Lower lobe of right lung (tissue), 2 donors: Measurements from ENCODE around the gene INSC. TPM values are rescaled to one million over a fixed set of nuclear protein-coding genes. Genes with fewer than 3 reads are reported as not detected.

ENCODE experiments used
- ATAC-seq, 2 donors: fragments of 200-7000 bp; cut with Tn5 transposase; one replicate each; pipeline ENCODE4 v1.9.1; 2020 to 2022; ENCODE audit warnings: mild to moderate bottlenecking in 2 of 2, moderate library complexity in 2 of 2
- DNase-seq: peaks from one replicate; pipeline ENCODE4 v3.0.0-alpha.2; 2020
- H3K27ac ChIP-seq: fragments of 200-600 bp; one replicate; pipeline ENCODE4 v1.8.0; 2022
- H3K27me3 ChIP-seq: fragments of 200-600 bp; one replicate; pipeline ENCODE4 v1.8.0; 2022; ENCODE audit warnings: low read depth
- H3K36me3 ChIP-seq: fragments of 200-600 bp; one replicate; pipeline ENCODE4 v1.8.0; 2022; ENCODE audit warnings: mild to moderate bottlenecking
- H3K4me1 ChIP-seq: fragments of 200-600 bp; one replicate; pipeline ENCODE4 v1.8.0; 2022
- H3K4me3 ChIP-seq: fragments of 200-600 bp; one replicate; pipeline ENCODE4 v1.8.0; 2022; ENCODE audit warnings: mild to moderate bottlenecking
- H3K9me3 ChIP-seq: fragments of 200-600 bp; one replicate; pipeline ENCODE4 v1.8.0; 2022
- CTCF ChIP-seq: fragments of 200-600 bp; IDR thresholded peaks from one replicate; pipeline ENCODE4 v1.8.0; 2022; ENCODE audit warnings: antibody characterized with exemption, mild to moderate bottlenecking
- intact Hi-C: fragments of 100-400 bp; cut with DNase I; formaldehyde crosslinking; loops from one replicate; pipeline ENCODE4 v1.11.0; 2022
- total RNA-seq: library from RNA; stranded (reverse); fragmentation: NEBNext Ultra II Directional; extraction: Animal tissue kit (Norgen Biotek cat#: 25700); gene quantifications from one replicate; pipeline ENCODE4 v1.2.1, GENCODE V29; 2021
- donor health status: DM: no; HTN: yes; CAD: no; lungs with severe emphysema.

The INSC gene
- total RNA-seq, 1 donor from 2014 or later = 1.1 TPM

DNA sequence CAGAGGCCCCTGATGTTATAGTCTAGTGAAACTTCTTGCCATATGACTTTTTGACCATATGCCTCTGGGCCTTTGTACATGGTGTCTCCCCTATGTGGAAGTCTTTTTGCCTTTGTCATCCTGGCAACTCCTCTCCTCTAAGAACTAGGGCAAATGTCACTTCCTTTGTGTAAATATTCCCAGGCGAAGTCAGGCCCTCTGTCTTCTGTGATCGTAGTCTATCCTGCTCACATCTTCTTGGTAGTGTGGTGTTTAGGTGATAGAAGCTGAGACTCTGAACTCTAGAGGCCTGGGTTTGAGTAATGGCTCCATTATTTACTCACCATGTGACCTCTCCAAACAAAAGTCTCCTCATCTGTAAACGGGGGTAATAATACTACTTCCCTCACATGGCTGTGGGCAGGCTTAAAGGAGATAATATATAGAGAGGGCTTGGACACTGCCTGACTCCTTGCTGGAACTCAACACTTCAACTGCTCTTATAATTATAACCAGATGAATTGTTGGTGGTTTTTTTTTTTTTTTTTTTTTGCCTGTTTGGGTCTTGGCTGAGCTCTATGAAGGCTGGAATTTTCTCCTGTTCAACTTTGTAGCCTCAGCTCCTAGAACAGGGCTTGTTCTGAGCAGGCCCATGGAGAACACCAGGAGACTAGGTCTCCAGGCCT is 43.8 kb downstream of the INSC start:
- no peak overlapping the region for H3K4me3 ChIP-seq
- TF ChIP-seq CTCF = no peak
- H3K27ac ChIP-seq = no peak overlapping the region
- no peaks in the 10 kb centered on the region for H3K9me3 ChIP-seq
- H3K36me3 ChIP-seq = no peaks in the 10 kb centered on the region
- intact Hi-C loops = no loop called here
- no peaks in the 10 kb centered on the region for H3K27me3 ChIP-seq
- no peak for DNase-seq
- no peaks in the 10 kb centered on the region for H3K4me1 ChIP-seq
- ATAC-seq = no peak

DNA sequence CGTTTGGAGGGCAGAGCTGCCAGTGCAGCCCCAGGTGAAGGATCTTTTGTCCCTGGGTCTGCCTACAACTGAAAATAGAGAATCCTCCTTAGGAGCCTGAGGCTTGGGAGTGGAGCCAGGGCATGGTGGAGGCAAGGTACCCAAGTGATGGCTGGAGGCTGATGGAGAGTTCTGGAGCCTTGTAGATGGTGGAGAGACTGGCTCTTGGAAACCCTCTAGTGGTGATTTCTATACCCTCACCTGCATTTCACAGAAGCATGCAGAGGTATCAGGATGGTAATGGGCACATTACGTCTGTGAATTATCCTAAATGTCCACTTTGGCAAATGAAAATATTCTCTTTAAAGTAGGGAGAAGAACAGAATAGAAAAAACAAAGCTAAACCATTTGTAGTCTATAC is 44.4 kb downstream of the INSC start:
- TF ChIP-seq CTCF = no peak
- H3K4me3 ChIP-seq = no peak overlapping the region
- DNase-seq (no peak), ATAC-seq (no peak)
- no peaks in the 10 kb centered on the region for H3K4me1 ChIP-seq
- no peaks in the 10 kb centered on the region for H3K9me3 ChIP-seq
- no peaks in the 10 kb centered on the region for H3K27me3 ChIP-seq
- intact Hi-C loops = no loop called here
- H3K36me3 ChIP-seq = no peaks in the 10 kb centered on the region
- H3K27ac ChIP-seq = no peak overlapping the region

GRCh38 chr11:15161790-15162189 is 47.1 kb downstream of the INSC start:
- H3K4me3 ChIP-seq = no peak overlapping the region
- H3K9me3 ChIP-seq = no peaks in the 10 kb centered on the region
- TF ChIP-seq CTCF = no peak
- ATAC-seq = no peak
- no peaks in the 10 kb centered on the region for H3K27me3 ChIP-seq
- no peaks in the 10 kb centered on the region for H3K36me3 ChIP-seq
- H3K27ac ChIP-seq = no peak overlapping the region
- DNase-seq = no peak
- intact Hi-C loops = no loop called here
- no peaks in the 10 kb centered on the region for H3K4me1 ChIP-seq

DNA sequence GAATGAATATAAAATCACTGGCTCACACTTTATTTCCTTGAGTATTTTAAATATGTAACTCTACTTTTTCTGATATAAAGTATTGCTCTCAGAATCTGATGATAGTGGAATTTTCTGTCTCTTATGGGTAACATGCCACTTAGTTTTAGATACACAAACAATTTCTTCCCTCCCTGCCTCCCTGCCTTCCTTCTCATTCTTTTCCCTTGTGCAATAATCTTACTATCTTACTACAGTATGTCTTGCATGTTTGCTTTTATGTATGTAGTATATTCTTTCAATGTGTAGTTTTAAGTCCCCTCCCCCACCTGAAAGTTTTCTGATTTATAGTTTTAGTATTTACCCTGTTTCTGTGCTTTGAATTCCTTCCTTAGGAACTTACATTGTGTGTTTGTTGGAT is 48.4 kb downstream of the INSC start:
- Histone ChIP-seq H3K27me3 (no peaks in the 10 kb centered on the region), H3K4me1 (no peaks in the 10 kb centered on the region), H3K9me3 (no peaks in the 10 kb centered on the region), H3K4me3 (no peak overlapping the region), H3K27ac (no peak overlapping the region), H3K36me3 (no peaks in the 10 kb centered on the region)
- ATAC-seq = no peak
- intact Hi-C loops = no loop called here
- no peak for DNase-seq
- TF ChIP-seq CTCF = no peak

GRCh38 chr11:15166204-15166603 is 51.5 kb downstream of the INSC start:
- Histone ChIP-seq H3K9me3 (no peaks in the 10 kb centered on the region), H3K27ac (no peak overlapping the region), H3K36me3 (no peaks in the 10 kb centered on the region), H3K4me1 (no peaks in the 10 kb centered on the region), H3K4me3 (no peak overlapping the region), H3K27me3 (no peaks in the 10 kb centered on the region)
- intact Hi-C loops = no loop called here
- ATAC-seq (no peak), DNase-seq (no peak)
- no peak for TF ChIP-seq CTCF
